ENCODE data around the gene CPNE5.
"Not testable (repeated sequence)": the region's sequence is repeated elsewhere in the genome, so short reads cannot be mapped to it uniquely, and the experiment has no call there.

The CPNE5 gene

GRCh38 chr6:36813047-36813446, 26.2 kb downstream of the CPNE5 start:
- DNase-seq: not testable (repeated sequence)

- DNase-seq: no peak
Observed at GRCh38 chr6:36809941-36810803, 29.1 kb downstream of the CPNE5 start.

GRCh38 chr6:36809156-36809555, 30.1 kb downstream of the CPNE5 start:
- no peak for DNase-seq

- no peak for DNase-seq
Observed at GRCh38 chr6:36808634-36809033, 30.6 kb downstream of the CPNE5 start.

GRCh38 chr6:36807750-36808149, 31.5 kb downstream of the CPNE5 start:
- DNase-seq: no peak

- DNase-seq: no peak
Observed at GRCh38 chr6:36807143-36807542, 32.1 kb downstream of the CPNE5 start.

- DNase-seq: no peak
Observed at GRCh38 chr6:36805917-36806316, 33.3 kb downstream of the CPNE5 start.

GRCh38 chr6:36805096-36805797, 34.0 kb downstream of the CPNE5 start:
- DNase-seq: no peak

- DNase-seq: no peak
Observed at GRCh38 chr6:36804563-36804962, 34.7 kb downstream of the CPNE5 start.

GRCh38 chr6:36803908-36804307, 35.3 kb downstream of the CPNE5 start:
- no peak for DNase-seq

GRCh38 chr6:36803482-36803881, 35.8 kb downstream of the CPNE5 start:
- DNase-seq: no peak

- no peak for DNase-seq
Observed at GRCh38 chr6:36800223-36801076, 38.8 kb downstream of the CPNE5 start.

- DNase-seq: no peak
Observed at GRCh38 chr6:36798852-36799251, 40.4 kb downstream of the CPNE5 start.

- DNase-seq: no peak
Observed at GRCh38 chr6:36797653-36798052, 41.6 kb downstream of the CPNE5 start.

- DNase-seq: no peak
Observed at GRCh38 chr6:36797055-36797454, 42.2 kb downstream of the CPNE5 start.

GRCh38 chr6:36794713-36795065, 44.6 kb downstream of the CPNE5 start:
- no peak for DNase-seq

GRCh38 chr6:36793913-36794712, 45.1 kb downstream of the CPNE5 start:
- DNase-seq: no peak

- no peak for DNase-seq
Observed at GRCh38 chr6:36793296-36793912, 45.8 kb downstream of the CPNE5 start.

GRCh38 chr6:36791521-36792135, 47.6 kb downstream of the CPNE5 start:
- no peak for DNase-seq

GRCh38 chr6:36791085-36791484, 48.2 kb downstream of the CPNE5 start:
- DNase-seq: no peak

GRCh38 chr6:36788768-36789167, 50.5 kb downstream of the CPNE5 start:
- no peak for DNase-seq

GRCh38 chr6:36788186-36788585, 51.1 kb downstream of the CPNE5 start:
- no peak for DNase-seq
